Stimulated activated CD8-positive, alpha-beta memory T cell treated with anti-CD3 and anti-CD28 coated beads, Interleukin-12 subunit alpha, Interleukin-12 subunit beta, amount 100 ng/mL, for 24 hours (primary cell): ENCODE measurements around the gene FSCN2.
"Not testable (repeated sequence)": the region's sequence is repeated elsewhere in the genome, so short reads cannot be mapped to it uniquely, and the experiment has no call there.

Experiments used
- DNase-seq: peaks from one replicate; pipeline ENCODE4 v3.0.0-alpha.2; 2020; ENCODE audit errors: extremely low read depth

FSCN2 gene

DNA sequence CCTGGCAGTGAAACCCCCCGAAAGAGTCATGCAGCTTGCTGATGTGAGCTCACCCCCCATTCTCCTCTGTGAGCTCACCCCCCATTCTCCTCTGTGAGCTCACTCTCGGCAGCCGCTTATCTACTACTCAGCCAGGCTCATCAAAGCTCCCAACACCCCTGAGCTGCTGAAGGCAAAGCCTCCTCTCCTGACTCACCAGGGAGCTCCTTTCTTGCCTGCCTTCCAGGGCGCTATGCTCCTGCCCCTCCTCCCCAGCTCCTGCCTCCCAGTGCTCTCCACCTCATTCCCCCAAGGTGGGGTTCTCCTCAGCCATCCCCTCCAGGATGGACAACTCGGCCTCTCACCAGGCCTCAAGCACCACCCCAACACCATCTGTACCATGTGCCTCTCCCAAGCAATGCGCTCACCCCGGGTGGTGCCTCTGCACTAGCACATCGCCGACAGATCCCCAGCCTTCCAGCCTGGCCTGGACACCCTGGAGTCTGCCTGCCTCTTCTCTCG is 51.7 kb downstream of the FSCN2 start:
- DNase-seq, result no peak

DNA sequence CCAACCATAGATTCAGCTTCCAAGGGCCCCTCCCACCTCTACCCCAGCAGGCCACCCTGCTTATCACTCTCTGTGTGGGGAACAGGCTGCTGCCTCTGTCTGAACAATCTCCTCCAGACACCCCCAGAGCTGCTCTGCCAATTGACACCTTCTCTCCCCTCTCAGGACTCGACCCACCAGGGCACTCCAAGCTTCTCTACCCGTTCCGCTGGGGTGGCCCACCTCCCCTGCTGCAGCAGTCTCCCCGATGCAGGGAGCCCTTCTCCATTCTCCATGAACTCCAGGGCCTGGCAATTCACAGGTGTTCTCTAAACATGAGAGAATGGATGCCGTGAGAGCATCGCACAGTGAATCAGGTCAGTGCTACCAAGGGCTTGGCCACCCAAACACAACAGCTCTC is 52.3 kb downstream of the FSCN2 start:
- DNase-seq, result no peak

GRCh38 chr17:81581758-81582157 is 53.6 kb downstream of the FSCN2 start:
- no peak for DNase-seq

DNA sequence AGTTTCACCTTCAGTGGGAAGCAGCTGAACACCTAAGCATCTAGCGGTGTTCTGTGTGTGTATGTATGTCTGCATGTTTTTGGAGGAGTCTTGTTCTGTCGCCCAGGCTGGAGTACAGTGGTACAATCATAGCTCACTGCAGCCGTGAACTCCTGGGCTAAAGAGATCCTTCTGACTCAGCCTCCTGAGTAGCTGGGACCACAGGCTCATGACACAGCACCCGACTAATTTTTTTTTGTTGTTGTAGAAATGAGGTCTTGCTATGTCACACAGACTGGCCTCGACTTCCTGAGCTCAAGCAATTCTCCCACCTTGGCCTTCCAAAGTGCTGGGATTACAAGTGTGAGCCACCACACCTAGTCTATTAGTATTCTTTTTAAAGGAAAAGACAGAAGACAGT is 54.2 kb downstream of the FSCN2 start:
- DNase-seq, result no peak

DNA sequence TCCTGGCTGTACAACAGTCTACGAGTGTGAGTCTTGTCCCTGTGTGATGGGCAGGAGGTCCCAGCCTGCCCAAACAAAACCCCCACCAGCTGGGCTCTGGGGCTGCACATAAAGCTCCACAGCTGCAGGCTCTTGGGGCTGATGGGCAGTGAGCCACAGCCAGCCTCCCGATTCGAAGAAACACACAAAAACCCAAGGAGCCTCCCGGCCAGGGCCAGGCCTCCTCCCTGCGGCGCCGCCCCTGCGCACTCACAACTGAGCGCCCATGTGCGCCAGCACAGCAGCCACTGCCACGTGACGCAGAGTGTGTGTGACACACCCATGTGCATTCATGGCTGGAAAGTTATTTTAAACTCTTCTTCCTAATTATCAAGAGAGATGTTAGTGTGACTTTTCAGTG is 54.6 kb downstream of the FSCN2 start:
- no peak for DNase-seq

DNA sequence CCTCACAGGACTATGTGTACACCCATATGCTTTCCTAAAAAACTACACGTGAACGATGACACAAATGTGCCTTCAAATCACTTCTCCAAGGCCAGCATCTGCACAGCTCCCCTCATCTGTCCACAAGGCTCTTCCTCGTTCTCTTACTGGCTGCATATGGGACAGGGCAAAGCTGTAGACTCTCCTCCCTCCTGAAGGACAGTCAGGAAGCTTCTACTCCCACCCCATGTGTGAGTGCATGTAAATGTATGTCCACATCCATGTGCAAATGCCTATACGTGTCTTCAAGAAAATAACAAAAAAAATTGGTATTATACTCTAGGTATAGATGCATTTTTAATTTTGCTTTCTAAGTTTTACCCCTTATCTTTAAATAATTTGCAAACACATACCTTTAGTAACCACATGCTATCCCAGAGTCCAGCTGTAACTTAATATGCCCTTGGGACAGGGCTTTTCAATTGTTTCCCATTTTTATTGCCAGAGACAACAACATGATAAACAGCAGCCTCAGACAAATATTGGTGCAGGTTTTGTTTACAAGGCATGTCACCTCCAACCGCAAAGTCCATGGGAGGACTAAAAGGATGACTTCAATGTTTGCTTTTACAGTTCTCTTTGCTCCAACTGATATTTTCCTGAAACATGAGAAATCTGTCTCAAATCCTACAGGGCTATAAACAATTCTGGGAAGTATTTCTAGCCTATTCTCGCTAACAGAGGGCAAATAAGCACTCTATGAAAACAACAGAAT is 55.6 kb downstream of the FSCN2 start:
- DNase-seq, result no peak

- DNase-seq, result not testable (repeated sequence)
Observed at GRCh38 chr17:81584771-81585170, 56.6 kb downstream of the FSCN2 start.

DNA sequence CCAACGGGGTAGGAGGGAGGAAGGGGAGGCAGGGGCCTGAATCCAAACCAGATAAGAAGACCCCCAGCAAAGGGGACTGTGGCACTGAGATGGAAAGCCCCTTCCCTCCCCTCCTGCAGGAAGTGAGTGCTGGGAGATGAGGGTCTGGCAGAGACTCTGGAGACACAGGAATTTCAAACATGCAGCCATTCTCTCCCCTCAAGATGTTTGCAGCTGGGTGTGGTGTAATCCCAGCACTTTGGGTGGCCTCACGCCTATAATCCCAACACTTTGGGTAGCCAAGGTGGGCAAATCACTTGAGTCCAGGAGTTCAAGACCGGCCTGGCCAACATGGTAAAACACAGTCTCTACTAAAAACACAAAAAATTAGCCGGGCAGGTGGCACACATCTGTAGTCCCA is 57.9 kb downstream of the FSCN2 start:
- DNase-seq, result no peak
